Bronchial epithelial cell (primary cell): ENCODE data around the gene ASS1. TPM values are rescaled to one million over a fixed set of nuclear protein-coding genes. Genes with fewer than 3 reads are reported as not detected.

Experiments
- DNase-seq: peaks from one replicate; pipeline ENCODE4 v3.0.0-alpha.2; 2010; ENCODE audit warnings: low read depth
- FAIRE-seq: peaks from 2 replicates; lab custom pipeline; 2011; peaks lifted over from hg19 to GRCh38; lab: Jason Lieb, UNC
- H3K27me3 ChIP-seq: 2 replicates; pipeline ENCODE4 v1.5.1; 2011; ENCODE audit warnings: low read length; ENCODE audit not compliant: control insufficient read depth, insufficient read depth
- H3K36me3 ChIP-seq: 2 replicates; pipeline ENCODE4 v1.5.1; 2011; ENCODE audit warnings: low read length; ENCODE audit not compliant: control insufficient read depth, insufficient read depth
- H3K4me3 ChIP-seq: 2 replicates; pipeline ENCODE4 v1.5.1; 2011; ENCODE audit warnings: mild to moderate bottlenecking, low read depth, low read length, control low read depth
- total RNA-seq: library from RNA; depleted of rRNA; stranded (reverse); fragments of >200 nt; gene quantifications from 2 replicates; pipeline ENCODE4 v1.2.1, GENCODE V29; 2014
- TF ChIP-seq, protein P1 (sequence below): IDR thresholded peaks from 2 replicates; pipeline ENCODE4 v1.5.1; 2011; ENCODE audit warnings: mild to moderate bottlenecking, moderate library complexity, low read length, control low read depth, inconsistent platforms; ENCODE audit not compliant: insufficient read depth, severe bottlenecking

Gene ASS1
- total RNA-seq, 1 donor from 2014 or later: 415 TPM

GRCh38 chr9:130501639-130502038 lies 56.9 kb downstream of the ASS1 start:
- TF ChIP-seq, protein P1, sequence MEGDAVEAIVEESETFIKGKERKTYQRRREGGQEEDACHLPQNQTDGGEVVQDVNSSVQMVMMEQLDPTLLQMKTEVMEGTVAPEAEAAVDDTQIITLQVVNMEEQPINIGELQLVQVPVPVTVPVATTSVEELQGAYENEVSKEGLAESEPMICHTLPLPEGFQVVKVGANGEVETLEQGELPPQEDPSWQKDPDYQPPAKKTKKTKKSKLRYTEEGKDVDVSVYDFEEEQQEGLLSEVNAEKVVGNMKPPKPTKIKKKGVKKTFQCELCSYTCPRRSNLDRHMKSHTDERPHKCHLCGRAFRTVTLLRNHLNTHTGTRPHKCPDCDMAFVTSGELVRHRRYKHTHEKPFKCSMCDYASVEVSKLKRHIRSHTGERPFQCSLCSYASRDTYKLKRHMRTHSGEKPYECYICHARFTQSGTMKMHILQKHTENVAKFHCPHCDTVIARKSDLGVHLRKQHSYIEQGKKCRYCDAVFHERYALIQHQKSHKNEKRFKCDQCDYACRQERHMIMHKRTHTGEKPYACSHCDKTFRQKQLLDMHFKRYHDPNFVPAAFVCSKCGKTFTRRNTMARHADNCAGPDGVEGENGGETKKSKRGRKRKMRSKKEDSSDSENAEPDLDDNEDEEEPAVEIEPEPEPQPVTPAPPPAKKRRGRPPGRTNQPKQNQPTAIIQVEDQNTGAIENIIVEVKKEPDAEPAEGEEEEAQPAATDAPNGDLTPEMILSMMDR: no peak
- H3K36me3 ChIP-seq: no peaks in the 10 kb centered on the region
- DNase-seq (no peak), FAIRE-seq (no peak)
- H3K4me3 ChIP-seq: no peak overlapping the region
- H3K27me3 ChIP-seq: no peaks in the 10 kb centered on the region

DNA sequence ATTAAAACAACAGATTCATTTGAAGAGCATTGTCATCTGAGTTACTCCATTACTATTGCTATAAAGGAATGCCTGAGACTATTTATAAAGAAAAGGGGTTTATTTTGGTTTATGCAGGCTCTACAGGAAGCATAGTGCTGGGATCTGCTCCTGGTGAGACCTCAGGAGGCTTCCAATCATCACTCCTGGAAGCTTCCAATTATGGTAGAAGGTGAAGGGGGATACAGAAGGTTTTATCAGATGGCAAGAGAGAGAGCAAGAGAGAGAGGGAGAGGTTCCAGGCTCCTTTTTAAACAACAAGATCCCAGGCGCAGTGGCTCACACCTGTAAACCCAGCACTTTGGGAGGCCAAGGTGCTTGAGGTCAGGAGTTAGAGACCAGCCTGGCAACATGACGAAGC lies 63.5 kb downstream of the ASS1 start:
- TF ChIP-seq, protein P1: no peak
- Histone ChIP-seq H3K4me3 (no peak overlapping the region), H3K36me3 (no peaks in the 10 kb centered on the region), H3K27me3 (no peaks in the 10 kb centered on the region)
- no peak for FAIRE-seq
- DNase-seq: no peak

- TF ChIP-seq, protein P1: no peak
- Histone ChIP-seq H3K27me3 (no peaks in the 10 kb centered on the region), H3K36me3 (no peaks in the 10 kb centered on the region), H3K4me3 (no peak overlapping the region)
- FAIRE-seq (no peak), DNase-seq (no peak)
These were observed 67.4 kb downstream of the ASS1 start for GRCh38 chr9:130512199-130512598.

DNA sequence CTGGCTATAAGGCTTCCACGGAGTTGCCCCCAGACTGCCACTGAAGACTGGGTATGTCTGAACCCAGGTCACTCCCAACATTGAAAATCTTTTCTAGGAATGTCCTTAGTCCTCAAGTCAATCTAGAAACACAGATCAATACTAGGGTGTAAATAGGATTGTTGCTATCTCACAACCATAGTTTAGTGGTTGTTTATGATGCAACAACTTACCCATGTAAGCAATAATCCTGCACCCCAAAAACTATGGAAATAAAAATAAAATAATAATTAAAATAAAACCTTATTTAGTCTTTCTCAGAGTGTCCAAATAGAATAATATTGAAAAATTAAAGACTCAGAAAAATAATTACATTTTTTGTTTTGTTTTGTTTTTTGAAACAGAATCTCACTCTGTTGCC lies 68.3 kb downstream of the ASS1 start:
- Histone ChIP-seq H3K27me3 (no peaks in the 10 kb centered on the region), H3K36me3 (no peaks in the 10 kb centered on the region), H3K4me3 (no peak overlapping the region)
- TF ChIP-seq, protein P1: no peak
- DNase-seq: no peak
- no peak for FAIRE-seq

DNA sequence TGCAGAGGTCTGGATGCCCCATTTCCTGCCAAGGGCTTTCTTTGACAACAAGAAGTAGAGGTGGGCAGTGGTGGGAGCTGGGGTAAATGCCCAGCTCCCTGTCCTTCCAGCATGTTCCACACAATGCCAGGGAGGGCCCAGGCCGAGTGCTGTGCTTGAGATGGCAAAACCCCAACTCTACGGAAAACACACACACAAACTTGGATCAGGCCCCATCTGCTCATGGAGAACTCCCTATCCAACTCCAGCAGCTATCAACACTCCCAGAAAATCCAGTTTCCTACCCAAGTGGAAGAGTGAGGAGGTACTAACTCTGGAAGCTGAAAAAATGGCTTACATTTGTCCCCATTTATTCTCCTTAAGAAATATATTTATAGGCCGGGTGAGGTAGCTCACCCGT lies 73.5 kb downstream of the ASS1 start:
- Histone ChIP-seq H3K4me3 (no peak overlapping the region), H3K36me3 (no peaks in the 10 kb centered on the region), H3K27me3 (no peaks in the 10 kb centered on the region)
- TF ChIP-seq, protein P1: no peak
- DNase-seq (no peak), FAIRE-seq (no peak)
